Measurements from ENCODE around the gene IRF2BP2.

- TF ChIP-seq POLR2A (IDR thresholded peaks at IDR 0.05), result peak; percentile 82 to 89 (median 84)
- peak in 2 of 7 experiments; percentile 23 to 35 for TF ChIP-seq CTCF (IDR thresholded peaks at IDR 0.05)
Measured at GRCh38 chr1:234599617-234600417, 10.2 kb downstream of the IRF2BP2 start.
